SU-DHL-6 (cell line): ENCODE measurements around the gene JAM2.

Experiments
- H2AFZ ChIP-seq: fragments of 200-600 bp; sonication (generic); 2 replicates; pipeline ENCODE4 v1.6.1; 2014; ENCODE audit warnings: low read depth, mild to moderate bottlenecking, moderate library complexity, mixed read lengths, antibody characterized with exemption, low read length; ENCODE audit not compliant: severe bottlenecking
- H3F3A ChIP-seq: fragments of 200-600 bp; shearing (Covaris generic); 2 replicates; pipeline ENCODE4 v1.6.0; 2016; ENCODE audit warnings: antibody characterized with exemption, mild to moderate bottlenecking; ENCODE audit not compliant: insufficient read depth
- H3K27ac ChIP-seq: fragments of 200-600 bp; sonication (generic); 2 replicates; pipeline ENCODE4 v1.5.1; 2016; ENCODE audit warnings: low read depth, mild to moderate bottlenecking, low read length, moderate library complexity, mixed read lengths
- H3K27me3 ChIP-seq: fragments of 200-600 bp; sonication (generic), shearing (Covaris generic); 2 replicates; pipeline ENCODE4 v1.6.0; 2014; ENCODE audit warnings: mild to moderate bottlenecking, low read length
- H3K36me3 ChIP-seq: fragments of 200-600 bp; sonication (generic); 2 replicates; pipeline ENCODE4 v1.6.1; 2014; ENCODE audit warnings: mild to moderate bottlenecking, low read length, mixed read lengths
- H3K4me2 ChIP-seq: fragments of 300-600, 200-600 bp; shearing (Covaris generic), sonication (generic); 2 replicates; pipeline ENCODE4 v1.6.0; 2014; ENCODE audit warnings: low read length, low read depth, mild to moderate bottlenecking; ENCODE audit not compliant: poor library complexity, severe bottlenecking
- H3K4me3 ChIP-seq: fragments of 200-600 bp; sonication (generic); 2 replicates; pipeline ENCODE4 v1.5.1; 2014; ENCODE audit warnings: antibody characterized with exemption, low read length, mild to moderate bottlenecking, mixed read lengths; ENCODE audit not compliant: insufficient read depth, poor library complexity, severe bottlenecking
- H3K79me2 ChIP-seq: fragments of 200-600 bp; sonication (generic); 2 replicates; pipeline ENCODE4 v1.6.1; 2014; ENCODE audit warnings: mild to moderate bottlenecking, low read length, moderate library complexity; ENCODE audit not compliant: insufficient read depth
- H3K9ac ChIP-seq: fragments of 200-600 bp; sonication (generic); 2 replicates; pipeline ENCODE4 v1.7.0; 2014; ENCODE audit warnings: mild to moderate bottlenecking, low read length
- H3K9me2 ChIP-seq: fragments of 200-600 bp; sonication (generic); replicated peaks from 2 replicates; pipeline ENCODE4 v1.6.1; 2014; ENCODE audit warnings: low read length; ENCODE audit not compliant: insufficient read depth
- H3K9me3 ChIP-seq: fragments of 200-600 bp; sonication (generic); 2 replicates; pipeline ENCODE4 v1.6.1; 2014; ENCODE audit warnings: low read length, mixed read lengths; ENCODE audit not compliant: insufficient read depth
- H4K20me1 ChIP-seq: fragments of 200-600 bp; sonication (generic); 2 replicates; pipeline ENCODE4 v1.6.1; 2014; ENCODE audit warnings: low read depth, mild to moderate bottlenecking, antibody characterized with exemption, low read length, moderate library complexity, mixed read lengths
- EZH2phosphoT487 ChIP-seq: fragments of 200-600 bp; sonication (generic), shearing (Covaris generic); conservative IDR thresholded peaks from 2 replicates; pipeline ENCODE4 v1.6.1; 2018; ENCODE audit warnings: mild to moderate bottlenecking, antibody characterized with exemption, low read length, moderate library complexity, mixed read lengths
- TF ChIP-seq, protein P1 (sequence below): fragments of 200-600 bp; sonication (generic); IDR thresholded peaks from one replicate; pipeline ENCODE4 v1.5.1; 2017; ENCODE audit warnings: antibody characterized with exemption, mild to moderate bottlenecking, low read length, moderate library complexity; ENCODE audit not compliant: insufficient read depth, poor library complexity, severe bottlenecking

The JAM2 gene

DNA sequence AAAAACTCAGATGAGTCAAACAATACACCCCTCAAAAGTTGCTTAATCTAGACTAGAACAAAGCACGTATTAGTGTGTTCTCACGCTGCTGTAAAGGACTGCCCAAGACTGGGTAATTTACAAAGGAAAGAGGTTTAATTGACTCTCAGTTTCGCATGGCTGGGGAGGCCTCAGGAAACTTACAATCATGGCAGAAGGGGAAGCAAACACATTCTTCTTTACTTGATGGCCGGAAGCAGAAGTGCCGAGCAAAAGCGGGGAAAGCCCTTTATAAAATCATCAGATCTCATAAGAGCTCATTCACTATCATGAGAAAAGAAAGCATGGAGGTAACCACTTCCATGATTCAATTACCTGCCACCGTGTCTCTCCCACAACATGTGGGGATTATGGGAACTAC is 10.1 kb downstream of the JAM2 start:
- no peaks in the 10 kb centered on the region for H3K9me2 ChIP-seq
- H3K79me2 ChIP-seq, result no peaks in the 10 kb centered on the region
- no peak overlapping the region for H3K9ac ChIP-seq
- no peak overlapping the region for H3K27ac ChIP-seq
- H3F3A ChIP-seq, result no peaks in the 10 kb centered on the region
- no peaks in the 10 kb centered on the region for H3K36me3 ChIP-seq
- no peaks in the 10 kb centered on the region for H3K27me3 ChIP-seq
- H4K20me1 ChIP-seq, result no peaks in the 10 kb centered on the region
- H3K9me3 ChIP-seq, result no peaks in the 10 kb centered on the region
- H2AFZ ChIP-seq, result no peak overlapping the region
- no peak overlapping the region for H3K4me3 ChIP-seq
- TF ChIP-seq EZH2phosphoT487, result no peak
- TF ChIP-seq, protein P1, sequence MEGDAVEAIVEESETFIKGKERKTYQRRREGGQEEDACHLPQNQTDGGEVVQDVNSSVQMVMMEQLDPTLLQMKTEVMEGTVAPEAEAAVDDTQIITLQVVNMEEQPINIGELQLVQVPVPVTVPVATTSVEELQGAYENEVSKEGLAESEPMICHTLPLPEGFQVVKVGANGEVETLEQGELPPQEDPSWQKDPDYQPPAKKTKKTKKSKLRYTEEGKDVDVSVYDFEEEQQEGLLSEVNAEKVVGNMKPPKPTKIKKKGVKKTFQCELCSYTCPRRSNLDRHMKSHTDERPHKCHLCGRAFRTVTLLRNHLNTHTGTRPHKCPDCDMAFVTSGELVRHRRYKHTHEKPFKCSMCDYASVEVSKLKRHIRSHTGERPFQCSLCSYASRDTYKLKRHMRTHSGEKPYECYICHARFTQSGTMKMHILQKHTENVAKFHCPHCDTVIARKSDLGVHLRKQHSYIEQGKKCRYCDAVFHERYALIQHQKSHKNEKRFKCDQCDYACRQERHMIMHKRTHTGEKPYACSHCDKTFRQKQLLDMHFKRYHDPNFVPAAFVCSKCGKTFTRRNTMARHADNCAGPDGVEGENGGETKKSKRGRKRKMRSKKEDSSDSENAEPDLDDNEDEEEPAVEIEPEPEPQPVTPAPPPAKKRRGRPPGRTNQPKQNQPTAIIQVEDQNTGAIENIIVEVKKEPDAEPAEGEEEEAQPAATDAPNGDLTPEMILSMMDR, result no peak
- no peak overlapping the region for H3K4me2 ChIP-seq

DNA sequence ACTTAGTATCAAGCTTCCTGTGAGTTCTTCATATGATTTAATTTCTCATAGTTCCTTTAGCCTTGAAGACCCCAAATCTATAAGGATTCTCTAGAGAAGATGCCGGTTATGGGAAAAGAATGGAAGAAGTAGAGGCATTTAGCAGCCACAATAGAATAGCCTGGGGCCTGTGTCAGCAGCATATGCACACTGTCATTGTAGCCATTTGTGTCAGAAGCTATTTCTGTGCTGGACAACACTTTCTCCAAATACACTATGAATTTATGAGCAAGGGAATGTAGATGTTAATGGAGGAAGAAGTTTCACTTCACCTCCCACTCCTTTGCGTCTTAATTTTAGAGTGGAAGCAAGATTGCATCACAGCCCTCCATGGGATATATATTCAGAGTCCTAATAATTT is 17.4 kb downstream of the JAM2 start:
- TF ChIP-seq EZH2phosphoT487, result no peak
- TF ChIP-seq, protein P1, result no peak
- no peak overlapping the region for H3K4me2 ChIP-seq
- no peaks in the 10 kb centered on the region for H3K9me3 ChIP-seq
- H3K79me2 ChIP-seq, result no peaks in the 10 kb centered on the region
- H3K27ac ChIP-seq, result no peak overlapping the region
- no peak overlapping the region for H2AFZ ChIP-seq
- H3K27me3 ChIP-seq, result no peaks in the 10 kb centered on the region
- H3F3A ChIP-seq, result no peaks in the 10 kb centered on the region
- no peaks in the 10 kb centered on the region for H4K20me1 ChIP-seq
- H3K4me3 ChIP-seq, result no peak overlapping the region
- no peaks in the 10 kb centered on the region for H3K9me2 ChIP-seq
- no peaks in the 10 kb centered on the region for H3K36me3 ChIP-seq
- H3K9ac ChIP-seq, result no peak overlapping the region

DNA sequence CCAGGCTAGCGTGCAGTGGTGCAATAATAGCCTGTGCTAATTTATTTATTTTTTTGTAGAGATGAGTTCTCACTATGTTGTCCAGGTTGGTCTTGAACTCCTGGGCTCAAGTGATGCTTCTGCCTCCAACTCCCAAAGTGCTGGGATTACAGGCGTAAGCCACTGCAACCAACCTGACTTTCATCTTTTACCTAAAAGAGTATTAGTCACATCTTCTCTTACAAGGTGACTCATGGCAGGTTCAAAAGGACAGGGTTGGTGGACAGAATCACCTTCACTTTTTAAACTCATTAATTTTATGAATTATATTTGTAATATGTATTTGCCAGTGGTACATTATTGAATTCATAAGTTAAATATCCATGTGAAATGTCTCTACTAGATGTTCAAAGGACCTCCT is 18.1 kb downstream of the JAM2 start:
- Histone ChIP-seq H3K9me2 (no peaks in the 10 kb centered on the region), H3F3A (no peaks in the 10 kb centered on the region), H3K79me2 (no peaks in the 10 kb centered on the region), H4K20me1 (no peaks in the 10 kb centered on the region), H2AFZ (no peak overlapping the region), H3K4me3 (no peak overlapping the region), H3K9ac (no peak overlapping the region), H3K27me3 (no peaks in the 10 kb centered on the region), H3K9me3 (no peaks in the 10 kb centered on the region), H3K36me3 (no peaks in the 10 kb centered on the region), H3K4me2 (no peak overlapping the region), H3K27ac (no peak overlapping the region)
- TF ChIP-seq, protein P1, result no peak
- no peak for TF ChIP-seq EZH2phosphoT487
